SK-N-SH (cell line): ENCODE measurements around the gene STX7. TPM values are rescaled to one million over a fixed set of nuclear protein-coding genes. Genes with fewer than 3 reads are reported as not detected.

Experiments
- CTCF ChIA-PET: fragments of 300-600, 350-600 bp; formaldehyde crosslinking; extraction: SDS; loops from one replicate; lab custom pipeline; 2021; lab: Yijun Ruan, JAX
- POLR2A ChIA-PET: fragments of 350-600 bp; sonication (Branson Sonifier 250); formaldehyde crosslinking; extraction: SDS; loops from one replicate; lab custom pipeline; 2020; ENCODE audit warnings: antibody characterized with exemption, inconsistent platforms; lab: Yijun Ruan, JAX
- DNase-seq: peaks from one replicate; pipeline ENCODE4 v3.0.0; 2012
- H2AFZ ChIP-seq: fragments of 200-600 bp; sonication (generic); 2 replicates; pipeline ENCODE4 v1.8.1; 2016; ENCODE audit warnings: antibody characterized with exemption, mild to moderate bottlenecking, low read depth
- H3F3A ChIP-seq: fragments of 200-600 bp; sonication (generic); replicated peaks from 2 replicates; pipeline ENCODE3; 2016; ENCODE audit warnings: antibody characterized with exemption, mild to moderate bottlenecking; ENCODE audit not compliant: insufficient read depth
- H3K27ac ChIP-seq, 2 experiments: fragments of 200-500 bp in 1 of 2; fragments of 200-600 bp in 1 of 2; sonication (Bioruptor generic) in 1 of 2; sonication (generic), shearing (Covaris generic) in 1 of 2; 2 replicates each; pipeline versions ENCODE4 v1.5.1 to v1.6.1; 2014 to 2016; ENCODE audit warnings: low read depth in 2 of 2, inconsistent platforms in 1 of 2, low read length in 1 of 2, mild to moderate bottlenecking in 1 of 2, mixed read lengths in 1 of 2
- H3K27me3 ChIP-seq: fragments of 200-600 bp; sonication (generic), shearing (Covaris generic); 2 replicates; pipeline ENCODE4 v1.6.1; 2016; ENCODE audit warnings: mixed run types; ENCODE audit not compliant: insufficient read depth
- H3K36me3 ChIP-seq, 2 experiments: fragments of 200-500 bp in 1 of 2; fragments of 200-600 bp in 1 of 2; sonication (Bioruptor generic) in 1 of 2; sonication (generic) in 1 of 2; replicated peaks in 1 of 2; 2 replicates each; pipeline versions ENCODE3 to v1.5.1; 2014 to 2016; ENCODE audit warnings: low read length in 1 of 2, mild to moderate bottlenecking in 1 of 2; ENCODE audit not compliant: insufficient read depth in 2 of 2, control insufficient read depth in 1 of 2
- H3K4me1 ChIP-seq, 2 experiments: fragments of 200-500 bp in 1 of 2; fragments of 200-600 bp in 1 of 2; sonication (Bioruptor generic) in 1 of 2; sonication (generic), shearing (Covaris generic) in 1 of 2; 2 replicates each; pipeline versions ENCODE4 v1.5.1 to v1.6.1; 2014 to 2016; ENCODE audit warnings: low read depth in 1 of 2, low read length in 1 of 2, mixed run types in 1 of 2; ENCODE audit not compliant: insufficient read depth in 2 of 2, control insufficient read depth in 1 of 2
- H3K4me2 ChIP-seq: fragments of 200-600 bp; sonication (generic), shearing (Covaris generic); 2 replicates; pipeline ENCODE4 v1.6.1; 2017; ENCODE audit warnings: mixed run types
- H3K4me3 ChIP-seq, 2 experiments: fragments of 200-500 bp in 1 of 2; fragments of 200-600 bp in 1 of 2; sonication (Bioruptor generic) in 1 of 2; sonication (generic), shearing (Covaris generic) in 1 of 2; 2 replicates each; pipeline versions ENCODE4 v1.5.1 to v1.8.1; 2014 to 2016; ENCODE audit warnings: low read depth in 2 of 2, inconsistent platforms in 1 of 2, low read length in 1 of 2, mild to moderate bottlenecking in 1 of 2, mixed read lengths in 1 of 2, moderate library complexity in 1 of 2
- H3K79me2 ChIP-seq: fragments of 200-600 bp; sonication (generic); 2 replicates; pipeline ENCODE4 v1.8.1; 2017; ENCODE audit warnings: mild to moderate bottlenecking; ENCODE audit not compliant: insufficient read depth
- H3K9ac ChIP-seq: fragments of 200-600 bp; sonication (generic); 2 replicates; pipeline ENCODE4 v1.6.1; 2017; ENCODE audit warnings: mixed run types
- H3K9me2 ChIP-seq: fragments of 200-600 bp; sonication (generic); 2 replicates; pipeline ENCODE4 v1.6.1; 2017; ENCODE audit warnings: mixed run types
- H3K9me3 ChIP-seq: fragments of 200-600 bp; sonication (generic); 2 replicates; pipeline ENCODE4 v1.6.1; 2017; ENCODE audit warnings: mixed run types, mild to moderate bottlenecking, moderate library complexity
- H4K20me1 ChIP-seq: fragments of 200-600 bp; sonication (generic); 2 replicates; pipeline ENCODE4 v1.6.1; 2017; ENCODE audit warnings: mild to moderate bottlenecking, mixed run types; ENCODE audit not compliant: insufficient read depth
- CHD2 ChIP-seq: fragments of 150-350 bp; IDR thresholded peaks from 2 replicates; pipeline ENCODE4 v1.6.1; 2018; ENCODE audit warnings: low read length; ENCODE audit not compliant: partially characterized antibody
- ELF1 ChIP-seq: IDR thresholded peaks from 2 replicates; pipeline ENCODE4 v1.4.0; 2012
- EZH2phosphoT487 ChIP-seq: fragments of 200-600 bp; sonication (generic); IDR thresholded peaks from 2 replicates; pipeline ENCODE4 v1.6.1; 2017; ENCODE audit warnings: low read depth, mixed run types, mild to moderate bottlenecking, antibody characterized with exemption, moderate library complexity, borderline replicate concordance
- FOSL2 ChIP-seq: IDR thresholded peaks from 2 replicates; pipeline ENCODE4 v1.4.0; 2012; ENCODE audit warnings: low read depth, mild to moderate bottlenecking, moderate library complexity, borderline replicate concordance
- FOXM1 ChIP-seq: IDR thresholded peaks from 2 replicates; pipeline ENCODE4 v1.4.0; 2012; ENCODE audit warnings: low read depth, mild to moderate bottlenecking
- GATA2 ChIP-seq: sonication (generic); formaldehyde crosslinking; IDR thresholded peaks from 2 replicates; pipeline ENCODE4 v1.5.0; 2020; ENCODE audit warnings: mild to moderate bottlenecking, missing genetic modification reagents
- JUND ChIP-seq: IDR thresholded peaks from 2 replicates; pipeline ENCODE4 v1.4.0; 2012
- MXI1 ChIP-seq: IDR thresholded peaks from 2 replicates; pipeline ENCODE4 v1.6.1; 2012; ENCODE audit warnings: mild to moderate bottlenecking, low read depth, low read length, improper control_type of control experiment
- POLR2AphosphoS5 ChIP-seq: IDR thresholded peaks from 2 replicates; pipeline ENCODE4 v1.6.1; 2012; ENCODE audit warnings: low read depth, low read length
- RAD21 ChIP-seq: IDR thresholded peaks from 2 replicates; pipeline ENCODE4 v1.6.1; 2012; ENCODE audit warnings: mild to moderate bottlenecking, low read length
- RFX5 ChIP-seq: IDR thresholded peaks from 2 replicates; pipeline ENCODE4 v1.6.1; 2012; ENCODE audit warnings: mild to moderate bottlenecking, improper control_type of control experiment, low read length
- TAF1 ChIP-seq: IDR thresholded peaks from 2 replicates; pipeline ENCODE4 v1.6.1; 2012; ENCODE audit warnings: low read depth, mild to moderate bottlenecking, low read length, moderate library complexity, borderline replicate concordance
- TEAD4 ChIP-seq: IDR thresholded peaks from 2 replicates; pipeline ENCODE4 v1.4.0; 2012; ENCODE audit warnings: mild to moderate bottlenecking, borderline replicate concordance; ENCODE audit not compliant: insufficient read depth
- WGBS: methylation state at CpG from one replicate; pipeline ENCODE4 v1.1.6; 2017; ENCODE audit warnings: low lambda C conversion rate; 5-methylcytosine and 5-hydroxymethylcytosine counted together
- polyA plus RNA-seq, 3 experiments: library from polyadenylated mRNA; depleted of rRNA; stranded (reverse); fragments of >200 nt; gene quantifications; 2 replicates each; pipeline ENCODE4 v1.2.3, GENCODE V29; 2012
- TF ChIP-seq, protein P1 (sequence below): IDR thresholded peaks from 2 replicates; pipeline ENCODE4 v1.4.0; 2012; ENCODE audit warnings: low read depth, borderline replicate concordance
- TF ChIP-seq, protein P2 (sequence below): IDR thresholded peaks from 2 replicates; pipeline ENCODE4; 2012
- TF ChIP-seq, protein P3 (sequence below): IDR thresholded peaks from 2 replicates; pipeline ENCODE4 v1.6.1; 2012; ENCODE audit warnings: mild to moderate bottlenecking, low read depth, low read length, moderate library complexity

STX7 gene
- polyA plus RNA-seq, 1 of the 3 experiments (the other 2 are of a cell fraction) = 12.8 TPM

DNA sequence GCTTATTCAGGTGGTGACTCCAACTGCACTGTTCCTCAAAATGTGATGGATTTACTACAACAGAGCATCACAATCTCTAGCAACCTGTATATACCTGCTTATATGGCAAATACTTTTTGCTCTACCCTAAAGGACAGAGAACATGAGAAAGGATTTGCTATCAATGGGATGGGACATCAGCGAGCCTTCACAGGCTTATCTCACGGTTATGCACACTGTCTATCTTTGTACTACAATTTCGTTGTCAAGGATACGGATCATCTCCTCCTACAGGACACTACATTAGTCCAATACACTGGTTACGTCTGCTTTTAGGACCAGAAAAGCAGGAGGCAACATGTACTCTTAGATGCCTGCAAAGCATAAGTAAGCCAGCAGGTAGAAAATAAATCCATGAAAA is 34.2 kb downstream of the STX7 start:
- H3K27me3 ChIP-seq = no peaks in the 10 kb centered on the region
- H3F3A ChIP-seq = no peaks in the 10 kb centered on the region
- no peak for DNase-seq
- peaks cover 0 to 7% of the 10 kb centered on the region in 2 experiments for H3K36me3 ChIP-seq
- POLR2A ChIA-PET = no interaction called here
- peak overlapping the region in 1 of 2 experiments; percentile 39; a peak in 1 of 4 replicates for H3K27ac ChIP-seq
- H3K79me2 ChIP-seq = no peaks in the 10 kb centered on the region
- no peak overlapping the region for H3K4me3 ChIP-seq
- no peak overlapping the region for H3K9ac ChIP-seq
- no peaks in the 10 kb centered on the region; a peak in 2 of 4 replicates for H3K4me1 ChIP-seq
- no peaks in the 10 kb centered on the region for H3K9me2 ChIP-seq
- CTCF ChIA-PET = interaction anchor here (10.5 kb wide), 1 partner anchor 200 kb away, joined by 212 read pairs; no protein-coding TSS in a partner anchor
- H3K4me2 ChIP-seq = no peak overlapping the region
- no peak overlapping the region for H2AFZ ChIP-seq
- no peaks in the 10 kb centered on the region for H3K9me3 ChIP-seq
- no peak for TF ChIP-seq ELF1
- TF ChIP-seq TEAD4 = no peak
- TF ChIP-seq JUND = no peak
- TF ChIP-seq MXI1 = no peak
- TF ChIP-seq TAF1 = no peak
- TF ChIP-seq, protein P1, sequence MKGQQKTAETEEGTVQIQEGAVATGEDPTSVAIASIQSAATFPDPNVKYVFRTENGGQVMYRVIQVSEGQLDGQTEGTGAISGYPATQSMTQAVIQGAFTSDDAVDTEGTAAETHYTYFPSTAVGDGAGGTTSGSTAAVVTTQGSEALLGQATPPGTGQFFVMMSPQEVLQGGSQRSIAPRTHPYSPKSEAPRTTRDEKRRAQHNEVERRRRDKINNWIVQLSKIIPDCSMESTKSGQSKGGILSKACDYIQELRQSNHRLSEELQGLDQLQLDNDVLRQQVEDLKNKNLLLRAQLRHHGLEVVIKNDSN = no peak
- TF ChIP-seq POLR2AphosphoS5 = no peak
- no peak for TF ChIP-seq RFX5
- TF ChIP-seq, protein P2, sequence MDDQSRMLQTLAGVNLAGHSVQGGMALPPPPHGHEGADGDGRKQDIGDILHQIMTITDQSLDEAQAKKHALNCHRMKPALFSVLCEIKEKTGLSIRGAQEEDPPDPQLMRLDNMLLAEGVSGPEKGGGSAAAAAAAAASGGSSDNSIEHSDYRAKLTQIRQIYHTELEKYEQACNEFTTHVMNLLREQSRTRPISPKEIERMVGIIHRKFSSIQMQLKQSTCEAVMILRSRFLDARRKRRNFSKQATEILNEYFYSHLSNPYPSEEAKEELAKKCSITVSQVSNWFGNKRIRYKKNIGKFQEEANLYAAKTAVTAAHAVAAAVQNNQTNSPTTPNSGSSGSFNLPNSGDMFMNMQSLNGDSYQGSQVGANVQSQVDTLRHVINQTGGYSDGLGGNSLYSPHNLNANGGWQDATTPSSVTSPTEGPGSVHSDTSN = no peak
- no peak for TF ChIP-seq EZH2phosphoT487
- TF ChIP-seq GATA2 (CRISPR knock-in tag) = no peak
- TF ChIP-seq, protein P3, sequence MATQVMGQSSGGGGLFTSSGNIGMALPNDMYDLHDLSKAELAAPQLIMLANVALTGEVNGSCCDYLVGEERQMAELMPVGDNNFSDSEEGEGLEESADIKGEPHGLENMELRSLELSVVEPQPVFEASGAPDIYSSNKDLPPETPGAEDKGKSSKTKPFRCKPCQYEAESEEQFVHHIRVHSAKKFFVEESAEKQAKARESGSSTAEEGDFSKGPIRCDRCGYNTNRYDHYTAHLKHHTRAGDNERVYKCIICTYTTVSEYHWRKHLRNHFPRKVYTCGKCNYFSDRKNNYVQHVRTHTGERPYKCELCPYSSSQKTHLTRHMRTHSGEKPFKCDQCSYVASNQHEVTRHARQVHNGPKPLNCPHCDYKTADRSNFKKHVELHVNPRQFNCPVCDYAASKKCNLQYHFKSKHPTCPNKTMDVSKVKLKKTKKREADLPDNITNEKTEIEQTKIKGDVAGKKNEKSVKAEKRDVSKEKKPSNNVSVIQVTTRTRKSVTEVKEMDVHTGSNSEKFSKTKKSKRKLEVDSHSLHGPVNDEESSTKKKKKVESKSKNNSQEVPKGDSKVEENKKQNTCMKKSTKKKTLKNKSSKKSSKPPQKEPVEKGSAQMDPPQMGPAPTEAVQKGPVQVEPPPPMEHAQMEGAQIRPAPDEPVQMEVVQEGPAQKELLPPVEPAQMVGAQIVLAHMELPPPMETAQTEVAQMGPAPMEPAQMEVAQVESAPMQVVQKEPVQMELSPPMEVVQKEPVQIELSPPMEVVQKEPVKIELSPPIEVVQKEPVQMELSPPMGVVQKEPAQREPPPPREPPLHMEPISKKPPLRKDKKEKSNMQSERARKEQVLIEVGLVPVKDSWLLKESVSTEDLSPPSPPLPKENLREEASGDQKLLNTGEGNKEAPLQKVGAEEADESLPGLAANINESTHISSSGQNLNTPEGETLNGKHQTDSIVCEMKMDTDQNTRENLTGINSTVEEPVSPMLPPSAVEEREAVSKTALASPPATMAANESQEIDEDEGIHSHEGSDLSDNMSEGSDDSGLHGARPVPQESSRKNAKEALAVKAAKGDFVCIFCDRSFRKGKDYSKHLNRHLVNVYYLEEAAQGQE = no peak
- TF ChIP-seq FOXM1 = no peak
- TF ChIP-seq FOSL2 = no peak
- no peak for TF ChIP-seq RAD21
- TF ChIP-seq CHD2 = no peak
- TF ChIP-seq, all 33 proteins: peak for 0
- H4K20me1 ChIP-seq = no peaks in the 10 kb centered on the region
- WGBS = 74% methylated on average over 5 of the region's 5 CpGs
